GM19023 (cell line): Measurements from ENCODE around the gene ADRM1.

Experiments
- ATAC-seq: cut with Tn5 transposase; IDR thresholded peaks from one replicate; pipeline ENCODE4 v1.9.1; 2021; ENCODE audit warnings: mild to moderate bottlenecking, moderate library complexity; ENCODE audit not compliant: unreplicated experiment

ADRM1 gene

GRCh38 chr20:62352402-62353288, 49.8 kb downstream of the ADRM1 start:
- ATAC-seq: no peak

- ATAC-seq: no peak
These were observed 50.7 kb downstream of the ADRM1 start for GRCh38 chr20:62353289-62354030.

- ATAC-seq: no peak
These were observed 51.4 kb downstream of the ADRM1 start for GRCh38 chr20:62354031-62354808.

- ATAC-seq: no peak
These were observed 52.1 kb downstream of the ADRM1 start for GRCh38 chr20:62354811-62355341.

GRCh38 chr20:62355516-62355877, 52.7 kb downstream of the ADRM1 start:
- ATAC-seq: no peak

- no peak for ATAC-seq
These were observed 53.2 kb downstream of the ADRM1 start for GRCh38 chr20:62355878-62356588.

GRCh38 chr20:62356589-62357186, 53.9 kb downstream of the ADRM1 start:
- no peak for ATAC-seq

- no peak for ATAC-seq
These were observed 54.4 kb downstream of the ADRM1 start for GRCh38 chr20:62357187-62357667.

GRCh38 chr20:62357681-62358080, 54.9 kb downstream of the ADRM1 start:
- no peak for ATAC-seq
